Measurements from ENCODE around the gene ARHGEF39.
"Not testable (repeated sequence)": the region's sequence is repeated elsewhere in the genome, so short reads cannot be mapped to it uniquely, and the experiment has no call there.

Gene ARHGEF39

GRCh38 chr9:35616681-35617459, 48.1 kb downstream of the ARHGEF39 start:
- DNase-seq, result peak; percentile 39 to 70 (median 56)

DNA sequence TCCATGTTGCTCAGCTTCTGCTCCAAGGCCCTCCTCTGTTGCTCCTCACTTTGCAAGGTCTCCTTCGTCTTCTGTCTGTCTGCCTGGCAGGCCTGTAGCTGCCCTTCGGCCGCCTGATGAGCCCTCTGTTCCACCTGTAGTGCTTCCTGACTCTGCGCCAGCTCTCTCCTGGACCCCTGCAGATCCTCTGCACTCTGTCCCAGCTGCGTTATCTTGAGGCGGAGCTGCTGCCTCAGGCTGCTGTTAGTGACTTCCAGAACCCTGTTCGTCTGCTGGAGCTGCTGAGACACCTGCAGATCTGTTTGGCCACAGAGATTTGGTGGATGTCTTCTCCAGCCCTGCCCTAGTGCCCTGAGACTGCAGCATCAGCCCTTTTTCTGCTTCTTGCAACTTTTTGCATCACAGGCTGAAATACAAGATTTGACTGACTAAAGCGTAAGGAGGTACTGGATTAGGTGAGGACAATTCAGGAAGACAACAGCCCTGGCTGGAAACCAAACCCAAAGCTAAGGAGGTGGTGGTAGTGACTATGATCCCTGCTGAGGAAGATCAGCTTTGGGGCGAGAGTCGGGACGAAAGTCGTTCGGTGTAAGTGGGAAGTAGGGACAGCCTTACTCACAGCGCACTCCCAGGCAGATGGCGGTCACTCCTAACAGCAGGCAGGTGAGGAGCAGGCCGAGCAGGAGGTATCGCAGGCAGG, 48.9 kb downstream of the ARHGEF39 start:
- no peak for DNase-seq

GRCh38 chr9:35612843-35613242, 52.2 kb downstream of the ARHGEF39 start:
- no peak for DNase-seq

GRCh38 chr9:35612066-35612465, 52.9 kb downstream of the ARHGEF39 start:
- DNase-seq, result not testable (repeated sequence)

GRCh38 chr9:35611230-35611797, 53.7 kb downstream of the ARHGEF39 start:
- DNase-seq, result peak; percentile 10 to 51 (median 28)

DNA sequence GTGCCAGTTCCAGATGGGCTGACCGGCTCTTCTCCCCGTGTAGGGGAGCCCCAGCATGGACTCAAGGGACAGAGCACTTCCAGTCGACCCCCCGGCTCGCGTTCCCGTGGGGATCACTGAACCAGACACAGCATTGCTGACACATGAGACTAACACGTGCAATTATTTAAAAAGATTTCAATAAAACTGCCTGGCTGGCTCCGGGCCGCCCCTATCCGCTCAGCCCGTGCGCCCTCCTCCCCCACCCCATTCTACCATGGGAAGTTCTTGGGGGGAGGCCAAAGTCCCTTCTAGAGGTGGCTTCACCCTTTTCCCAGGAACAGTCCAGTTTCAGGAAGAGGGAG, 55.2 kb downstream of the ARHGEF39 start:
- no peak for DNase-seq

All from stimulated activated naive CD4-positive, alpha-beta T cell (primary cell).